Left lobe of liver (tissue), 2 donors: ENCODE measurements around the gene ADAMTS20. TPM values are rescaled to one million over a fixed set of nuclear protein-coding genes. Genes with fewer than 3 reads are reported as not detected.

ENCODE experiments used
- ATAC-seq: fragments of 200-7000 bp; cut with Tn5 transposase; one replicate; pipeline ENCODE4 v1.9.1; 2020; ENCODE audit warnings: mild to moderate bottlenecking, moderate library complexity
- DNase-seq: peaks from one replicate; pipeline ENCODE4 v3.0.0-alpha.2; 2020; ENCODE audit warnings: low spot score
- total RNA-seq: library from RNA; stranded (reverse); gene quantifications from one replicate; pipeline ENCODE4 v1.2.1, GENCODE V29; 2021
- donor health status: DM: no; HTN: no; CAD: no; lungs with moderate emphysema.
- donor health status: DM: no; HTN: yes; CAD: no.

ADAMTS20 gene
- total RNA-seq, 1 donor from 2014 or later: not detected

DNA sequence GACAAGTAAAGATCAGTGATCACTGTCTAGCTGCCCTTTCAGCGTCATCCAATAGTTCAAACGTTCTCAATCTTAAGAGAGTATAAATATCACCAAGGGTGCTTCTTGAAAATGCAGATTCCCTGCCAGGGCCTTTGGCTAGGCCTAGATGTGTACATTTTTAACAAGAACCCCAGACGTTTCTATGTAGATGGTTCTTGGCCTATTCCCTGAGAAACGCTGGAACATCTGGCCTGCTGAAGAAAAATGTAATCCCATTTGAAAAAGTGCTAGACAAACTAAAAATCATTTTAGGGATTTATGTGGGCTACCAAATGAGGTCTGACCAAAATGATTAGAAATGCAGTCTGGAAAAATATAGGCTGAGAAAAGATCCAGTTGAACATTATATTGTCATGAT, 231.7 kb downstream of the ADAMTS20 start:
- ATAC-seq (no peak), DNase-seq (no peak)

DNA sequence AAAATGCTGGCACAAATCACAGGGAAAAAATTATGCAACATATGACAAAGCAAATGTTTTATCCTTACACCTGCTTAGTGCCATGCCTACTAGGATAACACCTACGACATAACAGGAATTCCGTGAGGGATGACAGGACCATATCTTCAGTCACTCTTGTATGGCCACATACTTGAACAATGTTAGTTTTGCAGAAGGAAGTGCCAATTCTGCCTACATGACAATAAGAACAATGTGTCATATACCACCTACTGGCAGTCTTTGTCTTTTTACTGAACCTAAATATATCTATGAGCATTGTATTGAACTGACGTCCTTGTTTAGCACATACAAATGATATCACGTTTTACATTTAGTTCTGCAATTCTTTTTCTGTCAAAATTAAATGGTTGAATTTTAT, 234.0 kb downstream of the ADAMTS20 start:
- DNase-seq: no peak
- ATAC-seq: no peak

DNA sequence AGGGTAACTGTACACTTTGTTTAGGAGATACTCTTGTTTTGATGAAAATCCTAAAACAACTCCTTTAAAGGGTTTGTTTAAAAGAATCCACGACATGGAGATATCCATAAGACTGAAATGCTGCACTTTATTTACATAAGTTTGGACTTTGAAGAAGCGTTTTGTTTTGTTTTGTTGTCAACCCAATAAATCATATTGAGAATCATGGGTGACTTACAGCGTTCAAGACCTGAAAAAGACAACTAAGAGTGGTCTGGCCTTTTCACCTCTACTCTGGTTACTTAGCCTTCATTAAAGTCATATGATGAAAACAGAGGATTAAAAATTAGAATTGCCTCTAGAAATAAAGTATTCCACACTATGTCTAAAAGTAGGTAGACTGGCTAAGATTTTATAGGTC, 234.8 kb downstream of the ADAMTS20 start:
- DNase-seq: no peak
- no peak for ATAC-seq

DNA sequence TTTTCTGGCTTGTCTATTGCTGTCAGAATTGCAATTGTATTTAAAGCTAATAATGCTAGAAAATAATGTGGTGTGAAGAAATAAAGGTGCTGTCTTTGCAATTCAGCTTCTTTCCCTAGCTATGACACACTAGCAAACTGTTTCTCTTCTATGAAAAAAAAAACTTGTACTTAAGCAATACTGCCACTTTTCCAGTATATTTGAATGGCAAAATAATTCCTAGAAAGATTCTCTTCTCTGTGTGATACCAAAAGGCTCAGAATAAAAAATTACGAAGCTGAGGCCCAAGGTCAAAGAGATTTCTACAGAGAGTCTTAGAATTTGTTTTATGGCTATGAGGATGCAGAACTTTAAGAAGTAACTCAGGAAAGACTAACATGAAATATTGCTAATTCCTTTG, 235.5 kb downstream of the ADAMTS20 start:
- no peak for ATAC-seq
- DNase-seq: no peak

DNA sequence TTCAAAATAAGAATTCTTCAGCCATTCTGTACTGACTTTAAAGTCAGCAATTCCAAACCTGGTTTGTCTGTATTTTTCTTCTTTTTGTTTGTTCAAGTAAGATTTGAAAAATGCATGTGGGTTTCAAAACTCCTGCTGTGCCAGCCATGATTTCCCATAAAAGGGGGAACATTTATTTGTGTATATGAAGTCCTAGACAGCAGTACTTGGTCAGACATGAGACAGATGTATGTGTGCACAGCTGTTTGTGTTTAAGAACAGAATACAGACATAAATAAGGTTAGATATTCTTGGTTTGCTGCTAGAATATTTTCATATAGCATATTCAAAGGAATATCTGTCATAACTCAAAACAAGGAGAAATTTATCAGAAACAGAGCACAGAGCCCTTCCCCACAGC, 236.0 kb downstream of the ADAMTS20 start:
- no peak for DNase-seq
- no peak for ATAC-seq

DNA sequence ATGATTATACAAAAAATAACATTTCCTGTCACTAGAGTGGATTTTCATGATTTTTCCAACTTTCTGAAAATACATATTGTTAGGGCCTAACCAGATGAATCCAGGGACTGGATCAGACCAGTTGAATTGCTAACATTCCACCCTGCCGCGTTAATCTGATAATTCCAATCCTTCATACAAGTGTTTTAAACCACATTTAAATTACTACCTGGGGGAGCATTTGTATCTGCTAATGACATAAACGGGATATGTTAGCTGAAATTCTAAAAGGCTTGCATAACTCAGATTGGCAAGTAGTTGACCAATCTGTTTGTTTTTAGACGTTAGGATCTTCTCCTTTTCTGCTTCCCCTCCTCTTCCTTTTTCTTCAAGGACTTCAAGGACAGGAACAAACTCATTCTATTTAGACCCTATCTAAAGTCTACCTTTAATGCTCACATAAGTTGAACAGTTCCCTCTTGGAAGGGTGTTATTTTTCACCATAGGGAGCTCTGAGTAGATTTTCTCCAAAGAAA, 239.0 kb downstream of the ADAMTS20 start:
- ATAC-seq (no peak), DNase-seq (no peak)

DNA sequence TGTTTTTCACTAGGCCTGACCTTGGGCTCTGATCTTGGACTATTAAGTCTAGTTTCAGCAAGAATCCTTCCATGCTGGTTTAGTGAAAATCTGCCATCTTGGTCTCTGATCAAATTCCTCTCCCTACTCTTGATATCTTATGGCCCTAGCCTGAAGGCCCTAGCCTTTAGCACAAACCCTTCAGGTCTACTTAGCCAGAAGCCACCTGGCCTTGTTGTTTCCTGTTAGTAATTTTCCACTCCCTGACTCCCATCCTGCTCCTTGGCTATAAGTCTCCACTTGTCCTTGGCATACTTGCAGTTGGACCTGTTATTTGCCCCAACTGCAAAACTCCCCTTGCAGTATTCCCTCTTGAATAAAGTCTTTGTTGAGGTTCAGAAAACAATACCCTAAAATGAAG, 241.4 kb downstream of the ADAMTS20 start:
- ATAC-seq: no peak
- DNase-seq: no peak

DNA sequence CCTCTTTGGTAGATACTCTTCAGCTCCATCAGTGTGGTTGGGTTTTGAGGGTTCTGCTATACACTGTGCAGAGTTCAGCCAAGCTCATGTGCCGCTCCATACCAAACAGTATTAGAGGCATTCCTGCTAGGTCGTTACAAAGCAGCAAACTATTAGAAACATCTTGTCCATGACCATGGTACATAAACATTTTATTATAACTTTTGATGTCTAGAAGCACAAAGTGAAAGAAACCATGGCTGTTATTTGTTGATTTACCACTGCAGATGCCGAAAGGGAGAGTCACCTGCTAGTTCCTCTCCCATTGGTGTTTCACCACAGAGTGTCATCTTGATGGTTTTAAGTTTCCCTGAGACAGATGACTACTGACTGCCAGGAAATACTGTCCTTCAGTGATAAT, 242.0 kb downstream of the ADAMTS20 start:
- ATAC-seq: no peak
- no peak for DNase-seq

DNA sequence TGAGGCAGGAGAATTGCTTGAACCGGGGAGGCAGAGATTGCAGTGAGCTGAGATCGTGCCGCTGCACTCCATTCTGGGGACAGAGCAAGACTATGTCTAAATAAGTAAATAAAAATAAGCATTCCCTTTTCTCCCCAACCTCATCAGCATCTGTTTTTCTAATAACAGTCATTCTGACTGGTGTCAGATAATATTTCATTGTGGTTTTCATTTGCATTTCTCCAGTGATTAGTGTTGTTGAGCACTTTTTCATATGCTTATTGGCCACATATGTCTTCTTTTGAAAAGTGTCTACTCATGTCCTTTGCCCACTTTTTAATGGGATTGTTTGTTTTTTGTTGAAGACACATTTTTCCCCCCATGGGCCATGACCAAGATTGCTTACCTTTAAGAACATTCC, 243.2 kb downstream of the ADAMTS20 start:
- ATAC-seq (no peak), DNase-seq (no peak)

DNA sequence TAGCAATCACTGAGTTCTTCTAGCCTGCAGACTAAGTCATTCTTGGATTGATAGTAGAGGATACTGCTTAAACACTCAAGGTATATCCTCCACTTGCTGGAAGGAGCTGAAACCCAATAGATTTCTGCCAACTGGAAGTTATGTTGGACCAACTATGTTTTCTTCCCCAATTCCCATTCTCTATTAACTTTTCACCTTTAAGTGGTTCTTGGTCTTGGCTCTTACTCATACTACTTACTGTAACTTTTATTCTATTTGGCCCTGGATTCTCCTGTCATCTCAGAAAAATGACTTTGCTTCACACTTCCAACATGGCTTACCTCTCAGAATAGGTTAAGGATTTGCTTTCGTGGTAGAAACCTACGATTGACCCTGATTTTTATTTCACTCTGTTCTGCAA, 244.9 kb downstream of the ADAMTS20 start:
- DNase-seq: no peak

DNA sequence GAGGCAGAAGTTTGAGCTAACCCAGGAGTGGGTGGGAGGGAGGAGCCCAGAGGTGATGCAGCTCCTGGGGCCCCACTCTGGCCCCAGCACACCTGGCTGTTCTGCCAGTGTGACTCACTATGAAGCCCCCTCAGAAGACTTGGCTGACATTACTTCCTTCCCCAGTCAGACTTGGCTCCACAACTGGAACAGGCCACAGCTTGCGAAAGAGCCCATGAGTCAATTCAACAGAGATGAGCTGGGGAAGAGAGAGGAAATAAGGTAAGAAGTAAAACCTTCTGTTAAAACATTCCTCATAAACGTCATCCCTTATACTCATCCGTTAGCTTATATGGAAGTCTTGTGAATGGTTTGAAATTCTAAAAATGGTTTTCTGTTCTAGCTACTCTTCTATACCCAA, 245.9 kb downstream of the ADAMTS20 start:
- DNase-seq: no peak
- no peak for ATAC-seq

More for the DNA sequence above, 244.9 kb downstream of the ADAMTS20 start:
- ATAC-seq: no peak

DNA sequence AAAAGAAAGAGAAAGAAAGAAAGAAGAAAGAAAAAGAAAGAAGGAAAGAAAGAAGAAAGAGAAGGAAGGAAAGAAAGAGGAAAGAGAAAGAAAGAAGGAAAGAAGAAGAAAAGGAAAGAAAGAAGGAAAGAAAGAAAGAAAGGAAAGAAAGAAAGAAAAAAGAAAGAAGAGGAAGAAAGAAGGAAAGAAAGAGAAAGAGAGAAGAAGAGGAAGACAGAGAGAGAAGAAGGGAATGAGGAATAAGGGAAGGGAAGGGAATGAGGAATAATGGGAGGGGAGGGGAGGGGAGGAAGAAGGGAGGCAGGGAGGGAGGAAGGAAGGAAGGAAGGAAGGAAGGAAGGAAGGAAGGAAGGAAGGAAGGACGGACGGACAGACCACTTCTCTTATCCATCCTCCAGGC, 246.9 kb downstream of the ADAMTS20 start:
- no peak for ATAC-seq

More for the DNA sequence above, 246.9 kb downstream of the ADAMTS20 start:
- no peak for DNase-seq

Other genes starting within 250 kb of the ADAMTS20 start
- 3.5 TPM for gene PUS7L, start 206.6 kb upstream of the ADAMTS20 start, total RNA-seq
- gene IRAK4, start 206.7 kb upstream of the ADAMTS20 start, total RNA-seq: 7.5 TPM